Ovary (tissue), 9 donors: Measurements from ENCODE around the gene C12orf54. TPM values are rescaled to one million over a fixed set of nuclear protein-coding genes. Genes with fewer than 3 reads are reported as not detected.
"Not testable (repeated sequence)": the region's sequence is repeated elsewhere in the genome, so short reads cannot be mapped to it uniquely, and the experiment has no call there.

Experiments used
- DNase-seq, 5 donors: peaks; one replicate each; pipeline ENCODE4 v3.0.0-alpha.2; 2019 to 2020
- H3K27ac ChIP-seq, 2 donors: fragments of 200-600 bp; one replicate each; pipeline versions ENCODE4 v1.5.1 to v1.8.0; 2019 to 2022
- H3K27me3 ChIP-seq: fragments of 200-600 bp; one replicate; pipeline ENCODE4 v1.8.0; 2022
- H3K36me3 ChIP-seq: fragments of 200-600 bp; sonication (generic); one replicate; pipeline ENCODE4 v1.5.1; 2019
- H3K4me1 ChIP-seq: one replicate; pipeline ENCODE4 v1.8.1; 2013; ENCODE audit warnings: mild to moderate bottlenecking, moderate library complexity; ENCODE audit not compliant: insufficient read depth
- H3K4me3 ChIP-seq: fragments of 200-600 bp; sonication (generic); one replicate; pipeline ENCODE4 v1.5.1; 2017
- H3K9me3 ChIP-seq, 2 donors: fragments of 200-600 bp in 1 of 2; sonication (generic) in 1 of 2; one replicate each; pipeline versions ENCODE4 v1.5.1 to v1.8.1; 2013 to 2019; ENCODE audit warnings: mild to moderate bottlenecking in 1 of 2, moderate library complexity in 1 of 2
- EP300 ChIP-seq: sonication (generic); formaldehyde crosslinking; IDR thresholded peaks from one replicate; pipeline ENCODE4 v1.6.1; 2017; ENCODE audit warnings: antibody characterized with exemption
- POLR2A ChIP-seq: fragments of 450-650 bp; IDR thresholded peaks from one replicate; pipeline ENCODE4 v1.6.1; 2017; ENCODE audit warnings: antibody characterized with exemption, mild to moderate bottlenecking, moderate library complexity
- WGBS, 3 donors: extraction: QIAGEN DNeasy Blood & Tissue Kit in 1 of 3; methylation state at CpG; one replicate each; pipeline versions ENCODE4 v1.1.5 to v1.1.7; 2013 to 2017; 5-methylcytosine and 5-hydroxymethylcytosine counted together
- intact Hi-C, 4 donors: fragments of 100-400 bp; cut with DNase I; formaldehyde crosslinking; loops; one replicate each; pipeline versions ENCODE4 v1.11.0 to v1.15.1; 2022 to 2023
- polyA plus RNA-seq, 2 donors: library from polyadenylated mRNA; stranded (reverse); fragments of 200-250 nt in 1 of 2; fragments of 350-450 nt in 1 of 2; fragmentation: Illumina TruSeq in 1 of 2; extraction: RNeasy Lipid Tissue Mini Kit (QIAGEN cat#74804) in 1 of 2; gene quantifications; one replicate each; pipeline ENCODE4 v1.2.3, GENCODE V29; 2013 to 2014
- total RNA-seq, 7 donors: library from RNA; depleted of rRNA in 2 of 7; stranded (reverse); fragments of >200 nt in 2 of 7; fragmentation: NEBNext Ultra II Directional in 3 of 7; extraction: Animal tissue kit (Norgen Biotek cat#: 25700) in 3 of 7; gene quantifications; one replicate each; pipeline versions ENCODE4 v1.1.0 to v1.2.4, GENCODE V29; 2016 to 2023
- TF ChIP-seq, protein P1 (sequence below), 3 donors: fragments of 450-650 bp in 2 of 3; fragments of 200-600 bp in 1 of 3; IDR thresholded peaks; one replicate each; pipeline versions ENCODE4 v1.5.1 to v1.8.0; 2016 to 2022; ENCODE audit warnings: antibody characterized with exemption in 3 of 3, mild to moderate bottlenecking in 1 of 3
- donor health status: DM: no; HTN: no; CAD: no; lungs with moderate emphysema.
- donor health status: DM: no; HTN: no; CAD: no.
- donor health status: Bipolar disorder and iron deficiency.
- donor health status: DM: yes; HTN: yes; CAD: no.
- donor health status: DM: no; HTN: no; CAD: no.
- donor health status: DM: yes; HTN: yes; CAD: no.

Gene C12orf54
- total and polyA plus RNA-seq, 9 donors = 0.21 to 1.4 (median 1.2) TPM; not detected in 1

DNA sequence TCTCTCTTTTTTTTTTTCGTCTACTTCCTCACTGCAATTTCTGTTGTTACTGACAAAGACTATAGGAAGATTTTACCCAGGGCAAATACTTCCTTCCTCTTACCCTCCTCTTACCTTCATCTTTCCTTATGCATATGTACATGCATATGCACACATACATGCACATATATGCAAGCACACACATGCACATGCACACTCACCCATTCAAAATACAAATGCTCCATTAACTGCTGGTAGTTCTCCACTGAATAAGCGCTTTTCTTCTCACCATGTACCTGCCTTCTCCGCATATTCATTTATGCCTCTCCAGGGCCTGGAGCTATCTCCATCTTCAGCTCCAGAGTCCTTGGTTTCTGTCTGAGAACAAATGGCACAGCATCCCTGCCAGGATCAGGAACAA, 632 bp downstream of the C12orf54 start:
- DNase-seq = no peak
- no peak overlapping the region for H3K27ac ChIP-seq
- no peaks in the 10 kb centered on the region for H3K4me1 ChIP-seq
- intact Hi-C loops = loop anchor here in 1 of 4 donors (10.0 kb wide), 1 partner anchor 78 kb away; no protein-coding TSS in a partner anchor
- 76 to 92% (median 76%) methylated on average over 3 of the region's 3 CpGs for WGBS, 3 donors
- peaks cover 0 to 4% of the 10 kb centered on the region in 2 donors for H3K9me3 ChIP-seq
- no peaks in the 10 kb centered on the region for H3K27me3 ChIP-seq
- no peaks in the 10 kb centered on the region for H3K36me3 ChIP-seq
- H3K4me3 ChIP-seq = no peak overlapping the region
- TF ChIP-seq, protein P1, sequence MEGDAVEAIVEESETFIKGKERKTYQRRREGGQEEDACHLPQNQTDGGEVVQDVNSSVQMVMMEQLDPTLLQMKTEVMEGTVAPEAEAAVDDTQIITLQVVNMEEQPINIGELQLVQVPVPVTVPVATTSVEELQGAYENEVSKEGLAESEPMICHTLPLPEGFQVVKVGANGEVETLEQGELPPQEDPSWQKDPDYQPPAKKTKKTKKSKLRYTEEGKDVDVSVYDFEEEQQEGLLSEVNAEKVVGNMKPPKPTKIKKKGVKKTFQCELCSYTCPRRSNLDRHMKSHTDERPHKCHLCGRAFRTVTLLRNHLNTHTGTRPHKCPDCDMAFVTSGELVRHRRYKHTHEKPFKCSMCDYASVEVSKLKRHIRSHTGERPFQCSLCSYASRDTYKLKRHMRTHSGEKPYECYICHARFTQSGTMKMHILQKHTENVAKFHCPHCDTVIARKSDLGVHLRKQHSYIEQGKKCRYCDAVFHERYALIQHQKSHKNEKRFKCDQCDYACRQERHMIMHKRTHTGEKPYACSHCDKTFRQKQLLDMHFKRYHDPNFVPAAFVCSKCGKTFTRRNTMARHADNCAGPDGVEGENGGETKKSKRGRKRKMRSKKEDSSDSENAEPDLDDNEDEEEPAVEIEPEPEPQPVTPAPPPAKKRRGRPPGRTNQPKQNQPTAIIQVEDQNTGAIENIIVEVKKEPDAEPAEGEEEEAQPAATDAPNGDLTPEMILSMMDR (IDR thresholded peaks at IDR 0.05) = no peak
- no peak for TF ChIP-seq POLR2A
- TF ChIP-seq EP300 = no peak

- Histone ChIP-seq H3K27me3 (no peaks in the 10 kb centered on the region), H3K4me3 (no peak overlapping the region), H3K27ac (no peak overlapping the region), H3K9me3 (peaks cover 0 to 4% of the 10 kb centered on the region in 2 donors), H3K4me1 (no peaks in the 10 kb centered on the region), H3K36me3 (no peaks in the 10 kb centered on the region)
- TF ChIP-seq EP300 (no peak), POLR2A (no peak)
- TF ChIP-seq, protein P1 (IDR thresholded peaks at IDR 0.05) = no peak
- intact Hi-C loops = loop anchor here in 1 of 4 donors (10.0 kb wide), 1 partner anchor 81 kb away; no protein-coding TSS in a partner anchor
- 79 to 85% (median 83%) methylated on average over 2 of the region's 2 CpGs for WGBS, 3 donors
- DNase-seq = no peak
Measured at GRCh38 chr12:48486261-48486660, 4.0 kb downstream of the C12orf54 start.

- TF ChIP-seq, protein P1 (IDR thresholded peaks at IDR 0.05) = no peak
- TF ChIP-seq POLR2A = no peak
- no peak for TF ChIP-seq EP300
- no peaks in the 10 kb centered on the region for H3K27me3 ChIP-seq
- WGBS, 3 donors = 56 to 67% (median 61%) methylated on average over 5 of the region's 5 CpGs
- H3K4me3 ChIP-seq = no peak overlapping the region
- peaks cover 0 to 4% of the 10 kb centered on the region in 2 donors for H3K9me3 ChIP-seq
- no peaks in the 10 kb centered on the region for H3K4me1 ChIP-seq
- no peak overlapping the region for H3K27ac ChIP-seq
- no peaks in the 10 kb centered on the region for H3K36me3 ChIP-seq
- DNase-seq = no peak
- intact Hi-C loops = loop anchor here in 1 of 4 donors (10.0 kb wide), 1 partner anchor 82 kb away; no protein-coding TSS in a partner anchor
Measured at GRCh38 chr12:48486679-48487078, 4.4 kb downstream of the C12orf54 start.

DNA sequence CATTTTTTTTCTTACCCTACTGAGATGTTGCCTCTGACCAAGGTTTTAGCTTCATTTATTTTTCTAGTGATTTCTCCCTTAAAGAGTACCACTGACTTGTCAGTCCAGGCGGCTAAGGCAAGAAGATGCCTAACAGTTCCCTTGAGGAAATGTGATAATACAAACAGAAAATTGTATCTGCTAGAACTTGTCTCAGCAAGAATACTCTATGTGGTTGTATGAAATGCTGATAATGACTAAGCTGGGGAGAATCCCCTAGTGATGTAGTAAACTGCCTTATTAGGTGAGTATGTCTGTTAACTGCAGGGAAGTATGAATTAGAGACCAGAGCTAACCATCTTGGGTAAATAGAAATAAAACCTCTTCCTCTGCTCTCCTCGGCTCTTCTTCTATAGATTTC, 6.7 kb downstream of the C12orf54 start:
- DNase-seq = no peak
- Histone ChIP-seq H3K27ac (no peak overlapping the region), H3K4me3 (no peak overlapping the region), H3K4me1 (no peaks in the 10 kb centered on the region), H3K36me3 (no peaks in the 10 kb centered on the region), H3K27me3 (no peaks in the 10 kb centered on the region), H3K9me3 (no peaks in the 10 kb centered on the region)
- TF ChIP-seq, protein P1 (IDR thresholded peaks at IDR 0.05) = no peak
- TF ChIP-seq POLR2A = no peak
- TF ChIP-seq EP300 = no peak
- intact Hi-C loops = loop anchor here in 1 of 4 donors (10.0 kb wide), 1 partner anchor 84 kb away; no protein-coding TSS in a partner anchor
- 68 to 82% (median 70%) methylated on average over 2 of the region's 2 CpGs for WGBS, 3 donors

- H3K4me3 ChIP-seq, DNase-seq, H3K4me1 ChIP-seq, H3K36me3 ChIP-seq, H3K27ac ChIP-seq, H3K9me3 ChIP-seq, H3K27me3 ChIP-seq: not testable (repeated sequence)
- intact Hi-C loops = loop anchor here in 1 of 4 donors (10.0 kb wide), 1 partner anchor 85 kb away; no protein-coding TSS in a partner anchor
- WGBS, 3 donors = 82 to 87% (median 86%) methylated on average over 7 of the region's 7 CpGs
Measured at GRCh38 chr12:48489456-48489855, 7.2 kb downstream of the C12orf54 start.

DNA sequence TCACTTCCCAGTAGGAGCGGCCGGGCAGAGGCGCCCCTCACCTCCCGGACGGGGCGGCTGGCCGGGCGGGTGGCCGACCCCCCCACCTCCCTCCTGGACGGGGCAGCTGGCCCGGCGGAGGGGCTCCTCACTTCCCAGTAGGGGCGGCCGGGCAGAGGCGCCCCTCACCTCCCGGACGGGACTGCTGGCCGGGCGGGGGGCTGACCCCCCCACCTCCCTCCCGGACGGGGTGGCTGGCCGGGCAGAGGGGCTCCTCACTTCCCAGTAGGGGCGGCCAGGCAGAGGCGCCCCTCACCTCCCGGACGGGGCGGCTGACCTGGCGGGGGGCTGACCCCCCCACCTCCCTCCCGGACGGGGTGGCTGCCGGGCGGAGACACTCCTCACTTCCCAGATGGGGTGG, 18.0 kb downstream of the C12orf54 start:
- DNase-seq, H3K36me3 ChIP-seq, H3K27me3 ChIP-seq, H3K27ac ChIP-seq, H3K9me3 ChIP-seq, H3K4me1 ChIP-seq, intact Hi-C loops, H3K4me3 ChIP-seq: not testable (repeated sequence)
- 96 to 100% methylated on average over 5 to 26 of the region's 32 CpGs; no CpG with 5 or more reads in 1 of the 3 donors for WGBS, 3 donors

- not testable (repeated sequence) for H3K4me3 ChIP-seq, H3K36me3 ChIP-seq
- 26 to 59% (median 35%) methylated on average over 2 of the region's 2 CpGs for WGBS, 3 donors
Measured at GRCh38 chr12:48506836-48507235, 24.5 kb downstream of the C12orf54 start.

More at GRCh38 chr12:48506836-48507235, 24.5 kb downstream of the C12orf54 start:
- DNase-seq, intact Hi-C loops, H3K27me3 ChIP-seq, H3K4me1 ChIP-seq, H3K27ac ChIP-seq, H3K9me3 ChIP-seq: not testable (repeated sequence)
